Spleen (tissue), 7 donors: Measurements from ENCODE around the gene CHD9.

Experiments used
- CTCF ChIP-seq, 11 experiments: fragments of 200-600 bp in 7 of 11; fragments of 450-650 bp in 4 of 11; sonication (generic) in 4 of 11; IDR thresholded peaks in 8 of 11; conservative IDR thresholded peaks in 3 of 11; 1 replicate in 7 of 11; 2 replicates in 4 of 11; pipeline versions ENCODE4 v1.4.0 to v1.8.0; 2016 to 2021; ENCODE audit warnings: antibody characterized with exemption in 11 of 11, inconsistent platforms in 4 of 11, mild to moderate bottlenecking in 1 of 11
- POLR2AphosphoS5 ChIP-seq, 3 donors: sonication (generic); formaldehyde crosslinking; IDR thresholded peaks; one replicate each; pipeline ENCODE4 v1.5.1; 2017; ENCODE audit warnings: antibody characterized with exemption in 3 of 3
- donor health status: DM: no; HTN: no; CAD: no; lungs with moderate emphysema.
- donor health status: DM: no; HTN: no; CAD: no.
- donor health status: DM: no; HTN: no; CAD: no.

- TF ChIP-seq CTCF (IDR thresholded peaks at IDR 0.05 in 8 of 11, conservative IDR thresholded peaks at IDR 0.05 in 3 of 11) (no peak), POLR2AphosphoS5 (IDR thresholded peaks at IDR 0.05) (no peak)
These were observed 282.5 kb downstream of the CHD9 start for GRCh38 chr16:53337294-53337693.
